Measurements from ENCODE around the gene ATP6V1B1. TPM values are rescaled to one million over a fixed set of nuclear protein-coding genes. Genes with fewer than 3 reads are reported as not detected.
A peak's percentile ranks its signal among the peaks of the same experiment; 100 is the strongest.

ATP6V1B1 gene
- total and polyA plus RNA-seq, 2 of the 4 experiments (the other 2 are of a cell fraction): 1.3 TPM; not detected in 1

- no peaks in the 10 kb centered on the region for H3K9me1 ChIP-seq (ENCODE audit: insufficient read depth, low read length)
- no peak overlapping the region for H3K56ac ChIP-seq (ENCODE audit: extremely low read depth, insufficient read depth, low read length)
- no peaks in the 10 kb centered on the region for H3K9me3 ChIP-seq (ENCODE audit: control insufficient read depth, insufficient read depth, low read length)
- no peak overlapping the region for H2AK9ac ChIP-seq (replicated peaks; ENCODE audit: low read depth, low read length, poor library complexity)
- no peak overlapping the region for H3K4ac ChIP-seq (ENCODE audit: low read depth, low read length)
- no peaks in the 10 kb centered on the region for H3K79me1 ChIP-seq (ENCODE audit: low read depth in 1 of 2, low read length in 2 of 2)
- CTCF ChIA-PET: interaction anchor here (0.6 kb wide), 1 partner anchor 55 kb away, joined by 4 read pairs; no protein-coding TSS in a partner anchor
- H4K5ac ChIP-seq (ENCODE audit: low read depth, low read length): no peak overlapping the region
- no peak overlapping the region for H2BK120ac ChIP-seq (ENCODE audit: low read depth, low read length)
- no peak overlapping the region for H3K14ac ChIP-seq (replicated peaks; ENCODE audit: low read depth, low read length)
- no peak overlapping the region for H2AFZ ChIP-seq (replicated peaks; ENCODE audit: low read length, poor library complexity)
- H3K4me2 ChIP-seq (ENCODE audit: low read depth, low read length): no peak overlapping the region
- no peak for DNase-seq
- H3K23ac ChIP-seq (ENCODE audit: low read depth, low read length): no peak overlapping the region
- no peak overlapping the region for H3K27ac ChIP-seq (ENCODE audit: insufficient read depth, low read length)
- in situ Hi-C loops (cut with MboI; ENCODE audit: low sequenced_read_pairs): no loop called here
- H2BK5ac ChIP-seq (ENCODE audit: low read depth, low read length, poor library complexity, severe bottlenecking): no peak overlapping the region
- H4K91ac ChIP-seq (ENCODE audit: insufficient read depth, low read depth, low read length): no peak overlapping the region
- H3K4me3 ChIP-seq (ENCODE audit: insufficient read depth, low read depth, low read length): no peak overlapping the region
- H2BK20ac ChIP-seq (ENCODE audit: low read depth, low read length): no peak overlapping the region
- no peaks in the 10 kb centered on the region for H4K20me1 ChIP-seq (ENCODE audit: insufficient read depth, low read length)
- H3K27me3 ChIP-seq (ENCODE audit: control insufficient read depth, insufficient read depth, low read length): peaks cover 12% of the 10 kb centered on the region; the same call in 1 of the 2 replicates
- no peak overlapping the region for H3K9ac ChIP-seq (ENCODE audit: low read depth, low read length)
- WGBS, 2 experiments (ENCODE audit: extremely low coverage in 2 of 2, insufficient read length in 1 of 2): 60% methylated on average over 3 of the region's 5 CpGs; no CpG with 5 or more reads in 1 of the 2 experiments
- H3K36me3 ChIP-seq (ENCODE audit: control insufficient read depth, insufficient read depth, low read length): no peaks in the 10 kb centered on the region
- BruUV-seq (replicated peaks): no TSS peak
- ATAC-seq (ENCODE audit: low read depth): peak; percentile 44
- no peak overlapping the region for H4K8ac ChIP-seq (ENCODE audit: low read depth in 2 of 2, low read length in 2 of 2)
- no peak overlapping the region for H3K18ac ChIP-seq (ENCODE audit: low read depth, low read length)
- dilution Hi-C loops (cut with HindIII; ENCODE audit: low sequenced_read_pairs, unreplicated experiment): no loop called here
- H2AK5ac ChIP-seq (ENCODE audit: low read depth, low read length): no peak overlapping the region
- POLR2A ChIA-PET (ENCODE audit: unreplicated experiment): no interaction called here
- intact Hi-C loops (cut with micrococcal nuclease): loop anchor here (10.0 kb wide), 1 partner anchor 118 kb away; no protein-coding TSS in a partner anchor
- H3K4me1 ChIP-seq (ENCODE audit: control insufficient read depth, insufficient read depth, low read length): no peaks in the 10 kb centered on the region
- H2BK15ac ChIP-seq (ENCODE audit: low read depth, low read length): no peak overlapping the region
- TF ChIP-seq MXI1 (IDR thresholded peaks at IDR 0.05; ENCODE audit: borderline replicate concordance, low read depth, low read length) (no peak), NFE2L2 (IDR thresholded peaks at IDR 0.05; ENCODE audit: low read depth, low read length) (no peak), RCOR1 (IDR thresholded peaks at IDR 0.05; ENCODE audit: insufficient replicate concordance, low read length) (no peak), CHD1 (IDR thresholded peaks at IDR 0.05; ENCODE audit: low read depth, low read length) (no peak), BHLHE40 (IDR thresholded peaks at IDR 0.05; ENCODE audit: low read depth, low read length) (no peak), CEBPB (IDR thresholded peaks at IDR 0.05; ENCODE audit: low read depth, low read length) (no peak), FOS (IDR thresholded peaks at IDR 0.05; ENCODE audit: low read depth, low read length) (no peak), SMC3 (IDR thresholded peaks at IDR 0.05; ENCODE audit: low read depth, low read length) (no peak), POLR2A (IDR thresholded peaks at IDR 0.05; ENCODE audit: low read depth, low read length) (no peak), MAZ (IDR thresholded peaks at IDR 0.05; ENCODE audit: borderline replicate concordance, low read depth, low read length) (no peak), RAD21 (IDR thresholded peaks at IDR 0.05; ENCODE audit: low read length) (no peak), CTCF (conservative IDR thresholded peaks at IDR 0.05; ENCODE audit: low read depth, low read length) (no peak), RFX5 (IDR thresholded peaks at IDR 0.05; ENCODE audit: low read depth, low read length) (no peak)
- TF ChIP-seq, protein P1, sequence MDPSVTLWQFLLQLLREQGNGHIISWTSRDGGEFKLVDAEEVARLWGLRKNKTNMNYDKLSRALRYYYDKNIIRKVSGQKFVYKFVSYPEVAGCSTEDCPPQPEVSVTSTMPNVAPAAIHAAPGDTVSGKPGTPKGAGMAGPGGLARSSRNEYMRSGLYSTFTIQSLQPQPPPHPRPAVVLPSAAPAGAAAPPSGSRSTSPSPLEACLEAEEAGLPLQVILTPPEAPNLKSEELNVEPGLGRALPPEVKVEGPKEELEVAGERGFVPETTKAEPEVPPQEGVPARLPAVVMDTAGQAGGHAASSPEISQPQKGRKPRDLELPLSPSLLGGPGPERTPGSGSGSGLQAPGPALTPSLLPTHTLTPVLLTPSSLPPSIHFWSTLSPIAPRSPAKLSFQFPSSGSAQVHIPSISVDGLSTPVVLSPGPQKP (IDR thresholded peaks at IDR 0.05; ENCODE audit: borderline replicate concordance, low read depth, low read length): no peak
- TF ChIP-seq, protein P2, sequence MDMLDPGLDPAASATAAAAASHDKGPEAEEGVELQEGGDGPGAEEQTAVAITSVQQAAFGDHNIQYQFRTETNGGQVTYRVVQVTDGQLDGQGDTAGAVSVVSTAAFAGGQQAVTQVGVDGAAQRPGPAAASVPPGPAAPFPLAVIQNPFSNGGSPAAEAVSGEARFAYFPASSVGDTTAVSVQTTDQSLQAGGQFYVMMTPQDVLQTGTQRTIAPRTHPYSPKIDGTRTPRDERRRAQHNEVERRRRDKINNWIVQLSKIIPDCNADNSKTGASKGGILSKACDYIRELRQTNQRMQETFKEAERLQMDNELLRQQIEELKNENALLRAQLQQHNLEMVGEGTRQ (IDR thresholded peaks at IDR 0.05; ENCODE audit: low read depth, low read length): no peak
Measured at GRCh38 chr2:71006955-71007799, 71.5 kb downstream of the ATP6V1B1 start.

Data from IMR-90 (cell line).